ENCODE measurements around the gene TBC1D9. TPM values are rescaled to one million over a fixed set of nuclear protein-coding genes. Genes with fewer than 3 reads are reported as not detected.

Gene TBC1D9
- polyA plus RNA-seq, 2 of the 4 experiments (the other 2 are of a cell fraction): 5.6 to 11.8 TPM

DNA sequence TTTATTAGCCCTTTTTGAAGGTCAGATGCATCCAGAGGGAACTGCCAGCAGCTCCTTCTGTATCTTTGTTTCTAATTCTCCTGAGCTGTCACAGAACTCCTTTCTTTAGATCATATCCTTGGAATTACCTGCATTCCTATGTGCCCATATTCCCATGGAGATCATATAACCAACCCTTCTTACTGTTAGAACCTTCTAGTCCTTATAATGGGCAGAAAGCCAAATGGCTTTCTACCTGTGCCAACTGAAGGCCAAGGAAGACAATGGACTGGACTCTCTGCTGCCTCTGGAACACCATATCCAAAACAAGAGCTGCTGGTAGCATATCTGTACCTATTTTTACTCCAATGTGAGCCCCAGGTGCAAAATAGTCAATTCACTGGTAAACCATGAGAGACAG is 60.7 kb downstream of the TBC1D9 start:
- ATAC-seq (no peak), FAIRE-seq (no peak), DNase-seq (ENCODE audit: low read depth in 1 of 2, low spot score in 1 of 2) (no peak)
- Histone ChIP-seq H3K4me2 (no peak overlapping the region), H3K27ac (no peak overlapping the region), H3K4me3 (no peak overlapping the region), H3K9me3 (no peaks in the 10 kb centered on the region), H3K4me1 (0 out of 3 replicates have a peak, but pooled peaks cover 8% of the 10 kb centered on the region)
- POLR2A ChIA-PET: no interaction called here
- CTCF ChIA-PET: no interaction called here
- TF ChIP-seq ZFP36 (IDR thresholded peaks at IDR 0.05; ENCODE audit: borderline replicate concordance, partially characterized antibody): no peak
- TF ChIP-seq EHF (CRISPR knock-in tag; IDR thresholded peaks at IDR 0.05): no peak
- TF ChIP-seq EHMT2 (IDR thresholded peaks at IDR 0.05; ENCODE audit: low read depth): no peak
- TF ChIP-seq HOXB13 (CRISPR knock-in tag; IDR thresholded peaks at IDR 0.05; ENCODE audit: low read depth): no peak
- TF ChIP-seq, protein P1, sequence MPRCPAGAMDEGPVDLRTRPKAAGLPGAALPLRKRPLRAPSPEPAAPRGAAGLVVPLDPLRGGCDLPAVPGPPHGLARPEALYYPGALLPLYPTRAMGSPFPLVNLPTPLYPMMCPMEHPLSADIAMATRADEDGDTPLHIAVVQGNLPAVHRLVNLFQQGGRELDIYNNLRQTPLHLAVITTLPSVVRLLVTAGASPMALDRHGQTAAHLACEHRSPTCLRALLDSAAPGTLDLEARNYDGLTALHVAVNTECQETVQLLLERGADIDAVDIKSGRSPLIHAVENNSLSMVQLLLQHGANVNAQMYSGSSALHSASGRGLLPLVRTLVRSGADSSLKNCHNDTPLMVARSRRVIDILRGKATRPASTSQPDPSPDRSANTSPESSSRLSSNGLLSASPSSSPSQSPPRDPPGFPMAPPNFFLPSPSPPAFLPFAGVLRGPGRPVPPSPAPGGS (IDR thresholded peaks at IDR 0.05): no peak
- no peak for TF ChIP-seq HEYL (CRISPR knock-in tag; IDR thresholded peaks at IDR 0.05)
- no peak for TF ChIP-seq SREBF2 (IDR thresholded peaks at IDR 0.05)
- TF ChIP-seq FOXS1 (CRISPR knock-in tag; IDR thresholded peaks at IDR 0.05): no peak
- TF ChIP-seq MAX (IDR thresholded peaks at IDR 0.05): no peak
- no peak for TF ChIP-seq ELK1 (IDR thresholded peaks at IDR 0.05; ENCODE audit: low read depth, low read length)
- no peak for TF ChIP-seq ZC3H11A (IDR thresholded peaks at IDR 0.05)
- TF ChIP-seq KDM1A (IDR thresholded peaks at IDR 0.05; ENCODE audit: low read depth): no peak
- TF ChIP-seq, protein P2, sequence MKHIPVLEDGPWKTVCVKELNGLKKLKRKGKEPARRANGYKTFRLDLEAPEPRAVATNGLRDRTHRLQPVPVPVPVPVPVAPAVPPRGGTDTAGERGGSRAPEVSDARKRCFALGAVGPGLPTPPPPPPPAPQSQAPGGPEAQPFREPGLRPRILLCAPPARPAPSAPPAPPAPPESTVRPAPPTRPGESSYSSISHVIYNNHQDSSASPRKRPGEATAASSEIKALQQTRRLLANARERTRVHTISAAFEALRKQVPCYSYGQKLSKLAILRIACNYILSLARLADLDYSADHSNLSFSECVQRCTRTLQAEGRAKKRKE (CRISPR knock-in tag; IDR thresholded peaks at IDR 0.05; ENCODE audit: low read depth): no peak
- no peak for TF ChIP-seq GATA3 (IDR thresholded peaks at IDR 0.05; ENCODE audit: borderline replicate concordance)

GRCh38 chr4:140693562-140693961 is 62.6 kb downstream of the TBC1D9 start:
- Histone ChIP-seq H3K4me3 (no peak overlapping the region), H3K9me3 (no peaks in the 10 kb centered on the region), H3K4me1 (peaks cover 8% of the 10 kb centered on the region; the same call in 1 of the 3 replicates), H3K4me2 (no peak overlapping the region), H3K27ac (no peak overlapping the region)
- TF ChIP-seq RARB (CRISPR knock-in tag; IDR thresholded peaks at IDR 0.05): no peak
- no peak for TF ChIP-seq ESRRA (IDR thresholded peaks at IDR 0.05; ENCODE audit: borderline replicate concordance, low read length)
- TF ChIP-seq ZFP36 (IDR thresholded peaks at IDR 0.05; ENCODE audit: borderline replicate concordance, partially characterized antibody): no peak
- TF ChIP-seq NR3C1 (IDR thresholded peaks at IDR 0.05): no peak
- no peak for TF ChIP-seq MAX (IDR thresholded peaks at IDR 0.05)
- TF ChIP-seq E2F6 (IDR thresholded peaks at IDR 0.05; ENCODE audit: borderline replicate concordance, low read depth): no peak
- TF ChIP-seq HES2 (IDR thresholded peaks at IDR 0.05): no peak
- TF ChIP-seq MAFK (IDR thresholded peaks at IDR 0.05; ENCODE audit: partially characterized antibody): no peak
- TF ChIP-seq HEYL (CRISPR knock-in tag; IDR thresholded peaks at IDR 0.05): no peak
- no peak for TF ChIP-seq HDAC2 (IDR thresholded peaks at IDR 0.05)
- TF ChIP-seq, protein P2 (CRISPR knock-in tag; IDR thresholded peaks at IDR 0.05; ENCODE audit: low read depth): no peak
- TF ChIP-seq HOXB5 (CRISPR knock-in tag; IDR thresholded peaks at IDR 0.05): no peak
- no peak for TF ChIP-seq MYC (IDR thresholded peaks at IDR 0.05; ENCODE audit: borderline replicate concordance, low read length)
- no peak for TF ChIP-seq SMC3 (IDR thresholded peaks at IDR 0.05)
- no peak for TF ChIP-seq RNF2 (IDR thresholded peaks at IDR 0.05; ENCODE audit: borderline replicate concordance, low read depth)
- TF ChIP-seq ELK1 (IDR thresholded peaks at IDR 0.05; ENCODE audit: low read depth, low read length): no peak
- TF ChIP-seq TP53 (CRISPR knock-in tag; IDR thresholded peaks at IDR 0.05): no peak
- no peak for TF ChIP-seq NFE2L2 (conservative IDR thresholded peaks at IDR 0.05; ENCODE audit: low read length)
- TF ChIP-seq USF2 (IDR thresholded peaks at IDR 0.05): no peak
- no peak for DNase-seq (ENCODE audit: low read depth in 1 of 2, low spot score in 1 of 2)
- 95% methylated on average over 1 of the region's 1 CpG for WGBS (ENCODE audit: missing lambda C conversion rate)
- ChIA-PET POLR2A (no interaction called here), CTCF (no interaction called here)
- no peak for FAIRE-seq
- ATAC-seq: no peak
